Activated CD4-positive, alpha-beta memory T cell treated with anti-CD3 and anti-CD28 coated beads, Interleukin-2, amount 10 ng/mL, durations not matched to agents 7 days and 5 days (primary cell): ENCODE results near the gene MAP3K21. TPM values are rescaled to one million over a fixed set of nuclear protein-coding genes. Genes with fewer than 3 reads are reported as not detected.

ENCODE experiments used
- CTCF ChIA-PET: fragments of 350-600 bp; sonication (Branson Sonifier 250); formaldehyde crosslinking; loops from one replicate; lab custom pipeline; 2021; ENCODE audit warnings: antibody characterized with exemption, inconsistent platforms; lab: Charles Lee
- POLR2A ChIA-PET: fragments of 350-600 bp; sonication (Branson Sonifier 250); formaldehyde crosslinking; loops from one replicate; lab custom pipeline; 2021; ENCODE audit warnings: antibody characterized with exemption; lab: Charles Lee
- DNase-seq: peaks from one replicate; pipeline ENCODE4 v3.0.0-alpha.2; 2020
- H3K27ac Mint-ChIP-seq: one replicate; pipeline ENCODE4 v1.8.0; 2021; ENCODE audit warnings: mild to moderate bottlenecking, mixed read lengths
- H3K27me3 Mint-ChIP-seq: one replicate; pipeline ENCODE4 v1.8.0; 2021; ENCODE audit warnings: mixed read lengths
- H3K36me3 Mint-ChIP-seq: one replicate; pipeline ENCODE4 v1.8.0; 2021; ENCODE audit warnings: low read depth, mixed read lengths
- H3K4me1 Mint-ChIP-seq: one replicate; pipeline ENCODE4 v1.8.0; 2021; ENCODE audit warnings: mixed read lengths
- H3K4me3 Mint-ChIP-seq: one replicate; pipeline ENCODE4 v1.8.0; 2021; ENCODE audit warnings: mild to moderate bottlenecking, mixed read lengths
- H3K9me3 Mint-ChIP-seq: one replicate; pipeline ENCODE4 v1.8.0; 2021; ENCODE audit warnings: mixed read lengths
- total RNA-seq, 2 experiments: library from RNA; stranded (reverse); gene quantifications; one replicate each; pipeline ENCODE4 v1.2.3, GENCODE V29; 2021

The MAP3K21 gene
- total RNA-seq, 2 experiments from 2014 or later, result 4.4 to 4.6 TPM

GRCh38 chr1:233383984-233384383 lies 56.5 kb downstream of the MAP3K21 start:
- DNase-seq, result no peak
- Mint-ChIP-seq H3K9me3 (no peaks in the 10 kb centered on the region), H3K4me3 (no peak overlapping the region), H3K27ac (no peak overlapping the region), H3K4me1 (peaks cover 11% of the 10 kb centered on the region), H3K27me3 (peaks cover 1% of the 10 kb centered on the region), H3K36me3 (peaks cover 10% of the 10 kb centered on the region)
- ChIA-PET POLR2A (no interaction called here), CTCF (interaction anchor here (1.3 kb wide), 1 partner anchor 57 kb away, joined by 3 read pairs; no protein-coding TSS in a partner anchor)

GRCh38 chr1:233386336-233386735 lies 58.8 kb downstream of the MAP3K21 start:
- H3K27ac Mint-ChIP-seq, result no peak overlapping the region
- H3K4me3 Mint-ChIP-seq, result no peak overlapping the region
- peaks cover 10% of the 10 kb centered on the region for H3K36me3 Mint-ChIP-seq
- H3K27me3 Mint-ChIP-seq, result peaks cover 10% of the 10 kb centered on the region
- H3K4me1 Mint-ChIP-seq, result peaks cover 2% of the 10 kb centered on the region
- ChIA-PET CTCF (interaction anchor here (0.9 kb wide), 1 partner anchor 22 kb away, joined by 3 read pairs; no protein-coding TSS in a partner anchor), POLR2A (no interaction called here)
- no peaks in the 10 kb centered on the region for H3K9me3 Mint-ChIP-seq
- no peak for DNase-seq

GRCh38 chr1:233387585-233387984 lies 60.1 kb downstream of the MAP3K21 start:
- DNase-seq, result no peak
- Mint-ChIP-seq H3K4me1 (peaks cover 2% of the 10 kb centered on the region), H3K27ac (no peak overlapping the region), H3K27me3 (peaks cover 18% of the 10 kb centered on the region), H3K4me3 (no peak overlapping the region), H3K9me3 (no peaks in the 10 kb centered on the region), H3K36me3 (peaks cover 4% of the 10 kb centered on the region)
- CTCF ChIA-PET, result no interaction called here
- POLR2A ChIA-PET, result interaction anchor here (0.7 kb wide), 1 partner anchor 218 kb away, joined by 3 read pairs; no protein-coding TSS in a partner anchor

- DNase-seq, result no peak
- ChIA-PET CTCF (interaction anchor here (1.0 to 1.4 kb wide), 3 partner anchors 11 to 677 kb away, joined by 3 read pairs; no protein-coding TSS in a partner anchor), POLR2A (no interaction called here)
- Mint-ChIP-seq H3K9me3 (no peaks in the 10 kb centered on the region), H3K36me3 (no peaks in the 10 kb centered on the region), H3K4me1 (peaks cover 6% of the 10 kb centered on the region), H3K4me3 (no peak overlapping the region), H3K27ac (no peak overlapping the region), H3K27me3 (peaks cover 24% of the 10 kb centered on the region)
These were observed 61.6 kb downstream of the MAP3K21 start for GRCh38 chr1:233389169-233389568.

GRCh38 chr1:233389893-233390292 lies 62.4 kb downstream of the MAP3K21 start:
- ChIA-PET CTCF (interaction anchor here (1.0 to 1.4 kb wide), 4 partner anchors 11 to 676 kb away, joined by 3 read pairs; no protein-coding TSS in a partner anchor), POLR2A (no interaction called here)
- no peaks in the 10 kb centered on the region for H3K36me3 Mint-ChIP-seq
- H3K4me1 Mint-ChIP-seq, result peaks cover 6% of the 10 kb centered on the region
- no peaks in the 10 kb centered on the region for H3K9me3 Mint-ChIP-seq
- H3K27me3 Mint-ChIP-seq, result peaks cover 25% of the 10 kb centered on the region
- no peak overlapping the region for H3K4me3 Mint-ChIP-seq
- DNase-seq, result no peak
- H3K27ac Mint-ChIP-seq, result no peak overlapping the region

GRCh38 chr1:233390842-233391737 lies 63.6 kb downstream of the MAP3K21 start:
- POLR2A ChIA-PET, result no interaction called here
- Mint-ChIP-seq H3K27ac (no peak overlapping the region), H3K27me3 (peaks cover 25% of the 10 kb centered on the region), H3K4me1 (peaks cover 6% of the 10 kb centered on the region), H3K4me3 (no peak overlapping the region), H3K36me3 (no peaks in the 10 kb centered on the region), H3K9me3 (no peaks in the 10 kb centered on the region)
- DNase-seq, result no peak
- CTCF ChIA-PET, result interaction anchor here (0.9 to 1.1 kb wide), 3 partner anchors 22 to 83 kb away, joined by 3 read pairs; no protein-coding TSS in a partner anchor

- Mint-ChIP-seq H3K9me3 (no peaks in the 10 kb centered on the region), H3K4me3 (no peak overlapping the region), H3K36me3 (no peaks in the 10 kb centered on the region), H3K4me1 (peaks cover 6% of the 10 kb centered on the region), H3K27ac (no peak overlapping the region), H3K27me3 (peaks cover 26% of the 10 kb centered on the region)
- POLR2A ChIA-PET, result no interaction called here
- DNase-seq, result no peak
- CTCF ChIA-PET, result interaction anchor here (0.7 to 2.1 kb wide), 7 partner anchors 12 to 673 kb away, joined by 3 to 6 read pairs (median 4); no protein-coding TSS in a partner anchor
These were observed 65.7 kb downstream of the MAP3K21 start for GRCh38 chr1:233393084-233393840.

- CTCF ChIA-PET, result interaction anchor here (0.9 to 2.1 kb wide), 5 partner anchors 13 to 672 kb away, joined by 3 to 6 read pairs (median 4); no protein-coding TSS in a partner anchor
- Mint-ChIP-seq H3K27ac (no peak overlapping the region), H3K36me3 (no peaks in the 10 kb centered on the region), H3K4me1 (peaks cover 5% of the 10 kb centered on the region), H3K9me3 (no peaks in the 10 kb centered on the region), H3K4me3 (no peak overlapping the region), H3K27me3 (peaks cover 26% of the 10 kb centered on the region)
- DNase-seq, result no peak
- POLR2A ChIA-PET, result no interaction called here
These were observed 66.6 kb downstream of the MAP3K21 start for GRCh38 chr1:233393926-233394680.

GRCh38 chr1:233394860-233395717 lies 67.6 kb downstream of the MAP3K21 start:
- Mint-ChIP-seq H3K36me3 (no peaks in the 10 kb centered on the region), H3K27me3 (peaks cover 21% of the 10 kb centered on the region), H3K4me1 (peaks cover 4% of the 10 kb centered on the region), H3K9me3 (no peaks in the 10 kb centered on the region), H3K27ac (no peak overlapping the region), H3K4me3 (no peak overlapping the region)
- POLR2A ChIA-PET, result no interaction called here
- peak; percentile 32 for DNase-seq
- CTCF ChIA-PET, result interaction anchor here (0.8 to 1.6 kb wide), 6 partner anchors 11 to 671 kb away, joined by 3 to 5 read pairs (median 4); no protein-coding TSS in a partner anchor

GRCh38 chr1:233395863-233396646 lies 68.5 kb downstream of the MAP3K21 start:
- peaks cover 18% of the 10 kb centered on the region for H3K27me3 Mint-ChIP-seq
- H3K4me1 Mint-ChIP-seq, result peaks cover 4% of the 10 kb centered on the region
- H3K36me3 Mint-ChIP-seq, result no peaks in the 10 kb centered on the region
- ChIA-PET CTCF (interaction anchor here (1.0 to 1.6 kb wide), 6 partner anchors 10 to 670 kb away, joined by 3 to 5 read pairs (median 4); no protein-coding TSS in a partner anchor), POLR2A (no interaction called here)
- no peak overlapping the region for H3K27ac Mint-ChIP-seq
- H3K9me3 Mint-ChIP-seq, result no peaks in the 10 kb centered on the region
- no peak overlapping the region for H3K4me3 Mint-ChIP-seq
- no peak for DNase-seq
